Loucy (cell line): ENCODE results near the gene WNT11.

Source experiments
- H2AFZ ChIP-seq: fragments of 200-600 bp; sonication (generic); 2 replicates; pipeline ENCODE4 v1.6.0; 2016; ENCODE audit warnings: antibody characterized with exemption, mild to moderate bottlenecking, low read length, moderate library complexity
- H3F3A ChIP-seq: fragments of 200-600 bp; 2 replicates; pipeline ENCODE4 v1.6.0; 2016; ENCODE audit warnings: antibody characterized with exemption, low read depth, mild to moderate bottlenecking
- H3K27me3 ChIP-seq: fragments of 200-600 bp; sonication (generic); 2 replicates; pipeline ENCODE4 v1.6.1; 2014; ENCODE audit warnings: low read length, mild to moderate bottlenecking; ENCODE audit not compliant: insufficient read depth, poor library complexity, severe bottlenecking
- H3K36me3 ChIP-seq: fragments of 200-600 bp; sonication (generic); 2 replicates; pipeline ENCODE4 v1.6.1; 2016; ENCODE audit warnings: low read length; ENCODE audit not compliant: insufficient read depth
- H3K4me1 ChIP-seq: fragments of 200-600 bp; sonication (generic); 2 replicates; pipeline ENCODE4 v1.5.1; 2014; ENCODE audit warnings: low read length, mild to moderate bottlenecking; ENCODE audit not compliant: insufficient read depth, poor library complexity, severe bottlenecking
- H3K4me2 ChIP-seq: fragments of 200-600 bp; sonication (generic); 2 replicates; pipeline ENCODE4 v1.6.0; 2014; ENCODE audit warnings: antibody characterized with exemption, low read length, low read depth, mild to moderate bottlenecking; ENCODE audit not compliant: poor library complexity, severe bottlenecking
- H3K4me3 ChIP-seq: fragments of 200-600 bp; sonication (generic); 2 replicates; pipeline ENCODE4 v1.5.1; 2014; ENCODE audit warnings: low read length, mild to moderate bottlenecking, mixed read lengths; ENCODE audit not compliant: poor library complexity, severe bottlenecking
- H3K79me2 ChIP-seq: fragments of 200-600 bp; sonication (generic); 2 replicates; pipeline ENCODE4 v1.6.1; 2014; ENCODE audit warnings: low read length; ENCODE audit not compliant: insufficient read depth
- H3K9ac ChIP-seq: fragments of 200-600 bp; sonication (generic); 2 replicates; pipeline ENCODE4 v1.6.0; 2014; ENCODE audit warnings: mild to moderate bottlenecking, low read depth, low read length, moderate library complexity; ENCODE audit not compliant: poor library complexity, severe bottlenecking
- H3K9me2 ChIP-seq: fragments of 200-600 bp; sonication (generic); replicated peaks from 2 replicates; pipeline ENCODE4 v1.6.1; 2016; ENCODE audit warnings: low read depth, low read length, mixed read lengths
- H3K9me3 ChIP-seq: fragments of 200-600 bp; sonication (generic); 2 replicates; pipeline ENCODE4 v1.6.1; 2014; ENCODE audit warnings: mild to moderate bottlenecking, antibody characterized with exemption, low read length, low read depth; ENCODE audit not compliant: insufficient read depth
- H4K20me1 ChIP-seq: fragments of 200-600 bp; sonication (generic); 2 replicates; pipeline ENCODE4 v1.6.0; 2014; ENCODE audit warnings: antibody characterized with exemption, low read length, mild to moderate bottlenecking; ENCODE audit not compliant: insufficient read depth, poor library complexity, severe bottlenecking
- CTCF ChIP-seq: fragments of 200-600 bp; sonication (generic); conservative IDR thresholded peaks from 2 replicates; pipeline ENCODE4 v1.5.1; 2014; ENCODE audit warnings: mild to moderate bottlenecking, antibody characterized with exemption, low read length
- EZH2phosphoT487 ChIP-seq: fragments of 200-600 bp; IDR thresholded peaks from 2 replicates; pipeline ENCODE4 v1.6.1; 2018; ENCODE audit warnings: antibody characterized with exemption, mild to moderate bottlenecking, moderate library complexity, borderline replicate concordance

Gene WNT11

DNA sequence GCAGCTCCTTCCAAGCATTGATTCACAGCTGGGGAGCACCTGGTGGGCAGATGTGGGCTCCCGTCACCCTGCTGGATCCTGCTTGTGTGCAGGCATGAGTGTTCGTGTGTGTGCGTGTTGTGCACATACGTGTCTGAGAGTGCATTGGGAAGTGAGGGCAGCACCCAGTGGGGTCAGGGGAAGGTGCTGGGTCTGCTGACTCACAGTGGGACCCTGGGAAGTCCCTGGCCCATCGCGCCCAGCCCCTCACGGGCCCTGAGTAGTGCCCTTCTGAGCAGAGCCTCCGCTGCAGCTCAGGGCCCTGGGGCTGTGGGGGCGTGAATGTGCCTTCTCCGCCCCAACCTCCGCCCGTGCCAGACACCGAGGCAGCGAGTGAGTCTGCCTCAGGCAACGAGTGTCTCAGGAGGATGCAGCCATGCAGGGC, 36.8 kb downstream of the WNT11 start:
- Histone ChIP-seq H3K9ac (no peak overlapping the region), H3K9me3 (no peaks in the 10 kb centered on the region), H3K27me3 (no peaks in the 10 kb centered on the region), H2AFZ (no peak overlapping the region), H3K36me3 (no peaks in the 10 kb centered on the region), H3K79me2 (no peaks in the 10 kb centered on the region), H3K9me2 (no peaks in the 10 kb centered on the region), H4K20me1 (no peaks in the 10 kb centered on the region), H3F3A (no peaks in the 10 kb centered on the region), H3K4me2 (no peak overlapping the region), H3K4me3 (no peak overlapping the region), H3K4me1 (no peaks in the 10 kb centered on the region)
- TF ChIP-seq CTCF (no peak), EZH2phosphoT487 (no peak)

GRCh38 chr11:76167590-76167989, 38.7 kb downstream of the WNT11 start:
- TF ChIP-seq CTCF (no peak), EZH2phosphoT487 (no peak)
- no peaks in the 10 kb centered on the region for H3K9me2 ChIP-seq

DNA sequence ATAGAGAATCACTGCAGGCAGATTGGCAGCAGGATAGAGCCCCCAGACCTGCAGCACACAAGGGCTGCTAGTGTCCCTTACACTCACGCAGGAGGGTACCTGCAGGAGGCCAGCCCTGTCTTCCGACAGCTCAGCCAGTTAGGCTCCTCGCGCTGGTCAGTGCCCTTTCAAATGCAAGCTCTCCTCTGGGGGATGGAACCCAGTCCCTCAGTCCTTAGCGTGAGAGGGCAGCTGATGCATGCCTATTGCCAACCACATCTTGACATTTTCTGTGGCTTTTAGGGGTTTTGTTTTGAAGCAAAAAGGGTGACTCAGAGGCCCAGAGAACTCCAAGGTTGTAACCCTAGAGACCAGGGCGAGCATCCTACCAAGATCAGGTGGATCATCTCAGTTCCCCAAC, 40.0 kb downstream of the WNT11 start:
- Histone ChIP-seq H3K4me2 (no peak overlapping the region), H3K36me3 (no peaks in the 10 kb centered on the region), H3K9me3 (no peaks in the 10 kb centered on the region), H4K20me1 (no peaks in the 10 kb centered on the region), H3K27me3 (no peaks in the 10 kb centered on the region), H3K9me2 (no peaks in the 10 kb centered on the region), H3K4me3 (no peak overlapping the region), H2AFZ (no peak overlapping the region), H3K4me1 (no peaks in the 10 kb centered on the region), H3K79me2 (no peaks in the 10 kb centered on the region), H3F3A (no peaks in the 10 kb centered on the region), H3K9ac (no peak overlapping the region)
- no peak for TF ChIP-seq CTCF
- TF ChIP-seq EZH2phosphoT487: no peak

More at GRCh38 chr11:76167590-76167989, 38.7 kb downstream of the WNT11 start:
- H3K9me3 ChIP-seq: no peaks in the 10 kb centered on the region
- no peaks in the 10 kb centered on the region for H3K36me3 ChIP-seq
- no peak overlapping the region for H3K9ac ChIP-seq
- no peaks in the 10 kb centered on the region for H3F3A ChIP-seq
- no peaks in the 10 kb centered on the region for H3K27me3 ChIP-seq
- H4K20me1 ChIP-seq: no peaks in the 10 kb centered on the region
- H2AFZ ChIP-seq: no peak overlapping the region
- H3K4me2 ChIP-seq: no peak overlapping the region
- H3K79me2 ChIP-seq: no peaks in the 10 kb centered on the region
- H3K4me1 ChIP-seq: no peaks in the 10 kb centered on the region
- no peak overlapping the region for H3K4me3 ChIP-seq
